Brain microvascular endothelial cell (primary cell): Measurements from ENCODE around the gene MAP4K1.

Source experiments
- DNase-seq: peaks from one replicate; pipeline ENCODE4 v3.0.0-alpha.2; 2020
- H3K27ac ChIP-seq: fragments of 250-450 bp; sonication (Bioruptor Pico); 2 replicates; pipeline ENCODE4 v1.5.1; 2020; ENCODE audit warnings: mild to moderate bottlenecking, moderate library complexity
- H3K27me3 ChIP-seq: fragments of 250-450 bp; sonication (Bioruptor Pico); replicated peaks from 2 replicates; pipeline ENCODE4 v1.5.1; 2020; ENCODE audit warnings: mild to moderate bottlenecking
- H3K36me3 ChIP-seq: fragments of 250-450 bp; sonication (Bioruptor Pico); replicated peaks from 2 replicates; pipeline ENCODE4 v1.5.1; 2020; ENCODE audit warnings: mild to moderate bottlenecking
- H3K4me3 ChIP-seq: 2 replicates; pipeline ENCODE4 v1.5.1; 2011; ENCODE audit warnings: low read depth, mild to moderate bottlenecking, control low read depth, low read length, moderate library complexity
- in situ Hi-C: cut with HindIII; loops from 2 replicates; pipeline ENCODE4 v1.10.0; 2017; ENCODE audit warnings: low sequenced_read_pairs, low pct_ligation_motif_present
- TF ChIP-seq, protein P1 (sequence below): IDR thresholded peaks from 2 replicates; pipeline ENCODE4 v1.5.1; 2011; ENCODE audit warnings: low read depth, mild to moderate bottlenecking, moderate library complexity, low read length, control low read depth, inconsistent platforms; ENCODE audit errors: missing control alignments

Gene MAP4K1

DNA sequence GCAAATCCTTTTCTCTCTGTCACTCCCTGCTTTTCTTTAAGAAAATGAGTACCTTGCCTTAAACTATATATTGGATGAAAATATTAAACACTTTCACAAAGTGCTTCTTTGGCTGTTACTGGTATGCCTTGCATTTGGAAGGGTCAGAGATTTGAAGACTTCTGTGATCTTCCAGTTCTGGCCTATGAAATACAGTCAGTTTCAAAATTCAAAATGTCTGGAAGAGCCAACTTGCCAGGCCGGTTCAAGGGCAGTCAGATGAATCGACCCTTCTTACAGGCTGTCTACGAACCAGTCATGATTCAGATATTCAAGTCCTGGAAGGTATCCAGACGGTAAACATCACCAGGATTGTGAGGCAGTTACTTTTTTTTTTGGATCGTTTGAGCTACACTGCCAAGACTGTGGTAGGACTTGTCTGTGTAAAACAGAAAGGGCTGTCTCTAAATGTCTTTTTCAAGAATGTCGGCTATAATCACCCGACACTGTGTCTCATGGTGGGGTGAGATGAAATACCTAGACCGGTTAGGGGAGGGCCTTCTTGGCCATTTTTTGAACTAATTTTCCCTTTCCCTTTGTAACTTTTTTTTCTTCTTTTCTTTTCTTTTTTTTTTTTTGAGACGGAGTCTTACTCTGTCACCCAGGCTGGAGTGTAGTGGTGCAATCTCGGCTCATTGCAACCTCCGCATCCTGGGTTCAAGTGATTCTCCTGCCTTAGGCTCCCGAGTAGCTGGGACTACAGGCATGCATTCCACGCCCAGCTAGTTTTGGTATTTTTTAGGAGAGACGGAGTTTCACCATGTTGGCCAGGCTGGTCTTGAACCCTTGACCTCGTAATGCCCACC lies 40.9 kb upstream of the MAP4K1 start:
- in situ Hi-C loops: no loop called here
- Histone ChIP-seq H3K27me3 (no peaks in the 10 kb centered on the region), H3K4me3 (no peak overlapping the region), H3K36me3 (peaks cover 3% of the 10 kb centered on the region), H3K27ac (peak overlapping the region; percentile 96)
- peak; percentile 98 for DNase-seq
- TF ChIP-seq, protein P1, sequence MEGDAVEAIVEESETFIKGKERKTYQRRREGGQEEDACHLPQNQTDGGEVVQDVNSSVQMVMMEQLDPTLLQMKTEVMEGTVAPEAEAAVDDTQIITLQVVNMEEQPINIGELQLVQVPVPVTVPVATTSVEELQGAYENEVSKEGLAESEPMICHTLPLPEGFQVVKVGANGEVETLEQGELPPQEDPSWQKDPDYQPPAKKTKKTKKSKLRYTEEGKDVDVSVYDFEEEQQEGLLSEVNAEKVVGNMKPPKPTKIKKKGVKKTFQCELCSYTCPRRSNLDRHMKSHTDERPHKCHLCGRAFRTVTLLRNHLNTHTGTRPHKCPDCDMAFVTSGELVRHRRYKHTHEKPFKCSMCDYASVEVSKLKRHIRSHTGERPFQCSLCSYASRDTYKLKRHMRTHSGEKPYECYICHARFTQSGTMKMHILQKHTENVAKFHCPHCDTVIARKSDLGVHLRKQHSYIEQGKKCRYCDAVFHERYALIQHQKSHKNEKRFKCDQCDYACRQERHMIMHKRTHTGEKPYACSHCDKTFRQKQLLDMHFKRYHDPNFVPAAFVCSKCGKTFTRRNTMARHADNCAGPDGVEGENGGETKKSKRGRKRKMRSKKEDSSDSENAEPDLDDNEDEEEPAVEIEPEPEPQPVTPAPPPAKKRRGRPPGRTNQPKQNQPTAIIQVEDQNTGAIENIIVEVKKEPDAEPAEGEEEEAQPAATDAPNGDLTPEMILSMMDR: no peak

DNA sequence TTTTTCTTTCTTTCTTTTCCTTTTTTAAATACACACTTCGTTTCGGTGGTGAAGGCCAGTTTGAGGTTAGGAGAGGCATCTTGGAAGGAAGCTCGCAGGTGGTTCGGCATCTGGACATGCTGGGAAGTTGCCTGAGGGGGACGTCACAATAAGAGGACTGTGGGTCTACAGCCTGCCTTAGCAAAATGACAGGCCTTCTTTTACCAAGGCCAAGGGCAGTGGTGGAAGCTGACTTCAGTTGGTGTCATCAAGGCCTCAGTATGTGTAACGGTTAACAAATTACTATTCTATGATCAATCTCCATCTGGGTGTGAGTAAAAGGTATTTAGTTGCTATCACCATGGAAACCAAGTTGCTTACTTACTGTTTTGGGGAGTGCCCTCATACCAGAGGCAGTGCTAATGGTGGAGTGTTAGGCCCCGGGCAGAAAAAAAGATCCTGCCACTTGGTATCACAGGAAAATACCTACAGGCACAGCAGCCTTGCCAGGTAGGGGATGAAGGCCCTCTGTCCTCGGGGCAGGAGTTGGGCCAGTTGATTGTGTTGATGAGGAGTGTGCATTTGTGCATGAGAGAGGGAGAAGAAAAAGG lies 40.0 kb upstream of the MAP4K1 start:
- in situ Hi-C loops: no loop called here
- DNase-seq: peak; percentile 76
- TF ChIP-seq, protein P1: no peak
- Histone ChIP-seq H3K4me3 (no peak overlapping the region), H3K27ac (peak overlapping the region; percentile 96), H3K36me3 (peaks cover 3% of the 10 kb centered on the region), H3K27me3 (no peaks in the 10 kb centered on the region)

DNA sequence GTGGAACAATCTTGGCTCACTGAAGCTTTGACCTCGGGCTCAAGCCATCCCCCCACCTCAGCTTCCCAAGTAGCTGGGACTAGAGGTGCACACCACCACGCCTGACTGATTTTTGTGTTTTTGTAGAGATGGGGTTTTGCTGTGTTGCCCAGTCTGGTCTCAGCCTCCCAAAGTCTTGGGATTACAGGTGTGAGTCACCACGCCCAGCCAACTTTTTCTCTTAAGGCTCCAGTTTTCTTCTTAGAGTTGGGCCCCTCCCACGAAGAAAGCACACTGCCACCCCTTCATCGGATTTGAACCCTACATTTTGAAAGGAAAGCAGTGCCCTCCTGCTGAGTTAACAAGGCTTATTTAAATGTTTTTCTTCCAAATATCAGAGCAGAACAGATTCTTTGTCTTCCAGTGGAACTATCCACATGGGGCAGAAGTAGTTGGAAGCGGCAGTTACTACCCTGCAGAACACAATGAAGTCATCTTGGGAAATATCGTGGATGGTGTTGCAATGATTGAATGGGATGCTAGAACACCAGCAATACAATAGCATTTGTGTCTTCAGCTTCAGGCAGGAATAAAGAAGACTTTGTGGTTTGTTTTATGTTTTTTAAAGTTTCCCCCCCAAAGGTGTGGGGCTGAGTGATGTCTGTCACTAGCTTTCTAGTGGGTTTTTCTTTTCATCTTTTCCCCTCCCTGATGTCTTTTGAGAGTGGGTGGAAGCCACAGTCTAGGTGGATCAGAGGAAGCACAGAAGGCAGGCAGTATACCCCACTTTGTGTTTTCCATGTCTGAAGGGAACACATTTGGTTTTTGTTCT lies 38.6 kb upstream of the MAP4K1 start:
- H3K36me3 ChIP-seq: peaks cover 3% of the 10 kb centered on the region
- in situ Hi-C loops: no loop called here
- no peak overlapping the region for H3K4me3 ChIP-seq
- H3K27ac ChIP-seq: peak overlapping the region; percentile 96
- TF ChIP-seq, protein P1: no peak
- peak; percentile 63 for DNase-seq
- no peaks in the 10 kb centered on the region for H3K27me3 ChIP-seq

DNA sequence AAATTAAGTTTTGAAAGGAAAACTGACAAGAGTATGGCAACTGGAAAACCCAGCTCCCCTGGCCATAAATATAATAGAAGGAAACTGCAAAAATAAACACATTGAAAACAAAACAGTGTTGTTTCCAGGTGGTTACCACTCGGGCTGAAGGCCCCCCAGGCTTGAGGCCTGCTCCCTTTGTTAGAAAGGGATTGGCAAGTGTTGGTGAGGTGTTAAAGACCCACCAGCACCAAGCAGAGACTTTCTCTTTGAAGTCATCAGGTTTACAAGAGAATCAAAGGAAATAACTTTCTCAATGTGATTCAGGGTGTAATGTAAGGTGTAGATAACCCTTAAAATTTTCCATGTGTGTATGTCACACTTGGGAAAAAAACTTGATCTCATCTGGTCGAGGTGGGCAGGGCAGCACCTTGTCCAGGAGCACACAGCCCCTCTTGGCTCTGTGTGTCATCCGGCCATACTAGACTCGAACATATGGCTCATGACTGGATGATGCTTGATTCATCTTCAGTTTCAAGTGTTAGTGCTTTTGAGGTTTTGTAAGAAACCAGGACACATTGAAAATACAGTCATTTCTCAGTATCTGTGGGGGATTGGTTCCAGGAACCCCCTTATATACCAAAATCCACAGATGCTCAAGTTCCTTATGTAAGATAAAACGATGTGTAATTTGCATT lies 37.5 kb upstream of the MAP4K1 start:
- Histone ChIP-seq H3K4me3 (no peak overlapping the region), H3K36me3 (peaks cover 3% of the 10 kb centered on the region), H3K27me3 (no peaks in the 10 kb centered on the region), H3K27ac (peak overlapping the region; percentile 96)
- DNase-seq: no peak
- in situ Hi-C loops: no loop called here
- TF ChIP-seq, protein P1: no peak

DNA sequence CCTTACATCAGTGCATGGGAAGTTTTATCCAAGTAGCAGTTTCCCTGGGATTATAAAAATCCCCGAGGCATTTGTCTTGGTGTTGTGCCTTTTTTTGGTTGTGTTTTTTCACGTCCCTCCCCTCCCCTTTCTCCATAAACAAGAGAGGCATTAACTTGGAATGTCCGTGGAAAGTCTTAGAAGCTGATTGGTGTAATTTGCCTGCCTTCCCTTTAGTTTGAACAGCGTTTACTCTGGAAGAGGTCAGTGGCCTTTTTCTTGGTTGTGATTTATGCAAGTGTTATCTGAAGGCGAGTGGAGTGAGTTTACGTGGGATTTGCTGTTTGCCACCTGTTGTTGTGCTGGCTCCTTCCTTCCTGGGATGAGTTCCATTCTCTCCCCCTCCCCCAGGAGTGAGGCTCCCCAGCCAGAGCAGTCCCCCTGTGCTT lies 36.9 kb upstream of the MAP4K1 start:
- no peak for DNase-seq
- H3K27ac ChIP-seq: peak overlapping the region; percentile 96
- H3K4me3 ChIP-seq: no peak overlapping the region

More for the DNA sequence above, 36.9 kb upstream of the MAP4K1 start:
- Histone ChIP-seq H3K36me3 (peaks cover 3% of the 10 kb centered on the region), H3K27me3 (no peaks in the 10 kb centered on the region)
- TF ChIP-seq, protein P1: no peak
- in situ Hi-C loops: no loop called here
